CD14-positive monocyte (primary cell): ENCODE measurements around the gene CDH2. TPM values are rescaled to one million over a fixed set of nuclear protein-coding genes. Genes with fewer than 3 reads are reported as not detected.

Experiments used
- DNase-seq, 3 donors: peaks; one replicate each; pipeline ENCODE4 v3.0.0-alpha.2; 2011 to 2022
- H2AFZ ChIP-seq: 2 replicates; pipeline ENCODE4 v1.6.0; 2012; ENCODE audit warnings: mild to moderate bottlenecking, low read depth, low read length, inconsistent platforms; ENCODE audit not compliant: insufficient read depth, poor library complexity, severe bottlenecking
- H3K27ac ChIP-seq, 2 donors: 1 replicate in 1 of 2; 2 replicates in 1 of 2; pipeline ENCODE4 v1.5.1; 2012 to 2013; ENCODE audit warnings: low read length in 2 of 2, control low read depth in 1 of 2, inconsistent platforms in 1 of 2, low read depth in 1 of 2, mild to moderate bottlenecking in 1 of 2
- H3K27me3 ChIP-seq, 2 donors: one replicate each; pipeline versions ENCODE4 v1.6.0 to v1.6.1; 2011 to 2013; ENCODE audit warnings: low read length in 2 of 2; ENCODE audit not compliant: control insufficient read depth in 2 of 2, insufficient read depth in 2 of 2
- H3K36me3 ChIP-seq, 2 donors: replicated peaks in 1 of 2; 1 replicate in 1 of 2; 2 replicates in 1 of 2; pipeline versions ENCODE4 v1.5.1 to v1.6.1; 2012 to 2013; ENCODE audit warnings: low read length in 2 of 2, control low read depth in 1 of 2, inconsistent platforms in 1 of 2, mild to moderate bottlenecking in 1 of 2; ENCODE audit not compliant: insufficient read depth in 2 of 2, control insufficient read depth in 1 of 2
- H3K4me1 ChIP-seq, 2 donors: 1 replicate in 1 of 2; 2 replicates in 1 of 2; pipeline versions ENCODE4 v1.5.1 to v1.6.1; 2012 to 2013; ENCODE audit warnings: low read length in 2 of 2, control low read depth in 1 of 2, inconsistent platforms in 1 of 2, mild to moderate bottlenecking in 1 of 2, moderate library complexity in 1 of 2; ENCODE audit not compliant: insufficient read depth in 2 of 2, control insufficient read depth in 1 of 2
- H3K4me2 ChIP-seq: replicated peaks from 2 replicates; pipeline ENCODE3; 2012; ENCODE audit warnings: low read length, moderate library complexity, mild to moderate bottlenecking; ENCODE audit not compliant: poor library complexity, severe bottlenecking; ENCODE audit errors: extremely low read depth
- H3K4me3 ChIP-seq, 3 experiments: fragments of 200-600 bp in 1 of 3; sonication (generic) in 1 of 3; replicated peaks in 1 of 3; 1 replicate in 2 of 3; 2 replicates in 1 of 3; pipeline ENCODE4 v1.5.1; 2011 to 2013; ENCODE audit warnings: low read length in 3 of 3, mild to moderate bottlenecking in 3 of 3, control low read depth in 2 of 3, low read depth in 2 of 3, inconsistent platforms in 1 of 3, moderate library complexity in 1 of 3
- H3K79me2 ChIP-seq: 2 replicates; pipeline ENCODE4 v1.6.0; 2012; ENCODE audit warnings: mild to moderate bottlenecking, control low read depth, inconsistent platforms, low read length, moderate library complexity; ENCODE audit not compliant: insufficient read depth
- H3K9ac ChIP-seq: 2 replicates; pipeline ENCODE4 v1.6.0; 2017; ENCODE audit warnings: low read length, mild to moderate bottlenecking; ENCODE audit not compliant: insufficient read depth, poor library complexity, severe bottlenecking
- H3K9me3 ChIP-seq, 2 donors: replicated peaks in 1 of 2; 1 replicate in 1 of 2; 2 replicates in 1 of 2; pipeline versions ENCODE4 v1.5.1 to v1.6.1; 2012 to 2013; ENCODE audit warnings: low read length in 2 of 2, control low read depth in 1 of 2; ENCODE audit not compliant: control insufficient read depth in 1 of 2, insufficient read depth in 1 of 2
- H4K20me1 ChIP-seq: 2 replicates; pipeline ENCODE4 v1.6.0; 2012; ENCODE audit warnings: mild to moderate bottlenecking, low read length, control low read depth, moderate library complexity; ENCODE audit not compliant: insufficient read depth
- H3K27ac Mint-ChIP-seq, 7 donors: one replicate each; pipeline ENCODE4 v1.8.0; 2020; ENCODE audit warnings: mild to moderate bottlenecking in 7 of 7, mixed read lengths in 7 of 7, moderate library complexity in 6 of 7, inconsistent platforms in 2 of 7
- H3K27me3 Mint-ChIP-seq, 3 donors: one replicate each; pipeline ENCODE4 v1.8.0; 2021 to 2022; ENCODE audit warnings: low read depth in 3 of 3, mild to moderate bottlenecking in 3 of 3, mixed read lengths in 3 of 3, moderate library complexity in 3 of 3, inconsistent platforms in 1 of 3
- H3K36me3 Mint-ChIP-seq, 2 donors: one replicate each; pipeline ENCODE4 v1.8.0; 2020; ENCODE audit warnings: mixed read lengths in 2 of 2, inconsistent platforms in 1 of 2, mild to moderate bottlenecking in 1 of 2
- H3K4me1 Mint-ChIP-seq: one replicate; pipeline ENCODE4 v1.8.0; 2020; ENCODE audit warnings: mild to moderate bottlenecking, mixed read lengths
- H3K4me3 Mint-ChIP-seq, 2 donors: one replicate each; pipeline ENCODE4 v1.8.0; 2020; ENCODE audit warnings: mild to moderate bottlenecking in 2 of 2, mixed read lengths in 2 of 2, moderate library complexity in 1 of 2
- H3K9me3 Mint-ChIP-seq, 7 donors: one replicate each; pipeline ENCODE4 v1.8.0; 2020 to 2022; ENCODE audit warnings: mixed read lengths in 7 of 7, mild to moderate bottlenecking in 6 of 7, moderate library complexity in 6 of 7, inconsistent platforms in 2 of 7
- WGBS: methylation state at CpG from one replicate; pipeline ENCODE4 v1.1.5; 2013; ENCODE audit warnings: missing lambda C conversion rate; ENCODE audit not compliant: insufficient coverage; 5-methylcytosine and 5-hydroxymethylcytosine counted together
- intact Hi-C, 2 donors: fragments of 100-400 bp; cut with micrococcal nuclease; formaldehyde crosslinking; loops; one replicate each; pipeline versions ENCODE4 v1.15.0 to v1.15.1; 2023
- polyA plus RNA-seq, 3 donors: library from polyadenylated mRNA; depleted of rRNA in 1 of 3; unstranded in 2 of 3; stranded (reverse) in 1 of 3; fragments of 300-500 nt in 2 of 3; fragments of >200 nt in 1 of 3; fragmentation: Illumina TruSeq in 2 of 3; gene quantifications; 1 replicate in 2 of 3; 2 replicates in 1 of 3; pipeline ENCODE4 v1.2.3, GENCODE V29; 2012 to 2021
- TF ChIP-seq, protein P1 (sequence below): fragments of 200-600 bp; IDR thresholded peaks from one replicate; pipeline ENCODE4 v1.8.0; 2022; ENCODE audit warnings: antibody characterized with exemption, mild to moderate bottlenecking

CDH2 gene
- polyA plus RNA-seq, 3 donors, result 0.03 to 0.32 (median 0.08) TPM

DNA sequence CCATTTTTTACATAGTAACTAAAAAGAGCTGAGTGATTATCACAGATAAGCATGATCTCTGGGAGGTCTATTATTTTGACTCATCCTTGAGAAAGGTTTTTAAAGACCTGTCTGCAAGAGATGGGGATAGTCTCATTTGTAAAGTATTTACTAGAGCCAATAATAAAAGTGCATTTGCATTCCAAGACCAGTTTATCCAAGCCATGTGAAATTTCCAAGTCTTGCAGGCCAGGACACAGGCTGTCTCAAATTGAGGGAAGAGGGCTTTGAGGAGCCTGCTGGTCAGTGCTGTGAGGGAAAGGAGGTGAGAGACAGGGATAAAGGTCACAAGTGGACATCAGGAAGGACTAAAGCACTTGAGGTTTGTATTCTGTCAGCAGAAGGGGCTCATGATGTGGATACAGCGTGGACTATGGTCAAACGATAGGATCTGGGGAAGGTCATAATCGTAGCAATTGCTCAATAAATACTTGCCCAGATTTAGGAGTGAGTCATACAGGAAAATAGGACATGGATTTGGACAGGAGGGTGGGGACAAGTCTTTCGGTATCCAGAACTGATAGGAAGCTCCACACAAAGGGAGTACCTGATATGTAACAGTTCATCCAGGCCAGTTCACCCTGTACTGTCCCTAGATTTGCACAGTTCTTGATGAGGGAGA is 6.6 kb upstream of the CDH2 start:
- H3K27ac Mint-ChIP-seq, result no peak overlapping the region
- intact Hi-C loops, result no loop called here
- H3K9me3 ChIP-seq, result peaks cover 0 to 2% of the 10 kb centered on the region in 2 donors
- no peak overlapping the region for H3K4me3 Mint-ChIP-seq
- no peaks in the 10 kb centered on the region for H3K4me1 ChIP-seq
- no peaks in the 10 kb centered on the region for H3K36me3 Mint-ChIP-seq
- H3K9me3 Mint-ChIP-seq, result peaks cover 0 to 2% (median 0%) of the 10 kb centered on the region in 7 donors
- H3K4me1 Mint-ChIP-seq, result no peaks in the 10 kb centered on the region
- no peak overlapping the region for H3K27ac ChIP-seq
- peaks cover 18 to 38% (median 23%) of the 10 kb centered on the region in 3 donors for H3K27me3 Mint-ChIP-seq
- no peak overlapping the region for H3K4me2 ChIP-seq
- H2AFZ ChIP-seq, result no peak overlapping the region
- H3K36me3 ChIP-seq, result no peaks in the 10 kb centered on the region
- peaks cover 21 to 24% of the 10 kb centered on the region in 2 donors for H3K27me3 ChIP-seq
- 86% methylated on average over 3 of the region's 4 CpGs for WGBS
- DNase-seq, result no peak
- TF ChIP-seq, protein P1, sequence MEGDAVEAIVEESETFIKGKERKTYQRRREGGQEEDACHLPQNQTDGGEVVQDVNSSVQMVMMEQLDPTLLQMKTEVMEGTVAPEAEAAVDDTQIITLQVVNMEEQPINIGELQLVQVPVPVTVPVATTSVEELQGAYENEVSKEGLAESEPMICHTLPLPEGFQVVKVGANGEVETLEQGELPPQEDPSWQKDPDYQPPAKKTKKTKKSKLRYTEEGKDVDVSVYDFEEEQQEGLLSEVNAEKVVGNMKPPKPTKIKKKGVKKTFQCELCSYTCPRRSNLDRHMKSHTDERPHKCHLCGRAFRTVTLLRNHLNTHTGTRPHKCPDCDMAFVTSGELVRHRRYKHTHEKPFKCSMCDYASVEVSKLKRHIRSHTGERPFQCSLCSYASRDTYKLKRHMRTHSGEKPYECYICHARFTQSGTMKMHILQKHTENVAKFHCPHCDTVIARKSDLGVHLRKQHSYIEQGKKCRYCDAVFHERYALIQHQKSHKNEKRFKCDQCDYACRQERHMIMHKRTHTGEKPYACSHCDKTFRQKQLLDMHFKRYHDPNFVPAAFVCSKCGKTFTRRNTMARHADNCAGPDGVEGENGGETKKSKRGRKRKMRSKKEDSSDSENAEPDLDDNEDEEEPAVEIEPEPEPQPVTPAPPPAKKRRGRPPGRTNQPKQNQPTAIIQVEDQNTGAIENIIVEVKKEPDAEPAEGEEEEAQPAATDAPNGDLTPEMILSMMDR, result no peak
- H4K20me1 ChIP-seq, result no peaks in the 10 kb centered on the region
- H3K9ac ChIP-seq, result no peak overlapping the region
- no peaks in the 10 kb centered on the region for H3K79me2 ChIP-seq
- H3K4me3 ChIP-seq, result no peak overlapping the region

DNA sequence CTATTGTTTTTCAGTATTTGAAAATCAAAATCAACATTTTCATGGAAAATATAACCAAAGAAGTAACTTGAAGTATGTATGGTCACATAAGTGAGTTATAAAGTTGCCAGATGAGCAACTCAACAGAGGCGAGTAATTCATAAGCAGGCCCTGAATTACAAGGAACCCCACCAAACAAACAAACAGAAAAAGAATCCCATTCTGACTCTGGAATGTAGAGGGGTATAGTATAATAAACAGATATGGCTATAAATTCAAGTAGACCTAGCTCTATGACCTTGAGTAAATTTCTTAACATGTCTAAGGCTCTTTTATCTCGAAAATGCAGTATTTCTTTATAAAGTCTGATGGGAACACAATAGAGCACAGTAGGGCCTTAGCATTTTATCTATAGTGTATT is 4.7 kb upstream of the CDH2 start:
- H3K27me3 ChIP-seq, result peaks cover 28 to 32% of the 10 kb centered on the region in 2 donors
- Mint-ChIP-seq H3K9me3 (peaks cover 0 to 5% (median 2%) of the 10 kb centered on the region in 7 donors), H3K4me1 (peaks cover 3% of the 10 kb centered on the region), H3K36me3 (no peaks in the 10 kb centered on the region), H3K4me3 (no peak overlapping the region), H3K27ac (no peak overlapping the region), H3K27me3 (peaks cover 24 to 52% (median 27%) of the 10 kb centered on the region in 3 donors)
- DNase-seq, result no peak
- H3K4me2 ChIP-seq, result no peak overlapping the region
- intact Hi-C loops, result no loop called here
- no peak overlapping the region for H2AFZ ChIP-seq
- WGBS, result no CpG with 5 or more reads among the region's 2 CpGs
- TF ChIP-seq, protein P1, result no peak
- H3K27ac ChIP-seq, result no peak overlapping the region
- H3K4me3 ChIP-seq, result no peak overlapping the region
- H3K36me3 ChIP-seq, result no peaks in the 10 kb centered on the region
- peaks cover 0 to 7% of the 10 kb centered on the region in 2 donors for H3K9me3 ChIP-seq
- no peaks in the 10 kb centered on the region for H4K20me1 ChIP-seq
- no peak overlapping the region for H3K9ac ChIP-seq
- peaks cover 0 to 10% of the 10 kb centered on the region in 2 donors for H3K4me1 ChIP-seq
- no peaks in the 10 kb centered on the region for H3K79me2 ChIP-seq
